Posterior vena cava (tissue), 2 donors: ENCODE measurements around the gene FLVCR2. TPM values are rescaled to one million over a fixed set of nuclear protein-coding genes. Genes with fewer than 3 reads are reported as not detected.
"Not testable (repeated sequence)": the region's sequence is repeated elsewhere in the genome, so short reads cannot be mapped to it uniquely, and the experiment has no call there.

Source experiments
- DNase-seq: peaks from one replicate; pipeline ENCODE4 v3.0.0-alpha.2; 2020; ENCODE audit warnings: low spot score
- intact Hi-C, 2 donors: fragments of 100-400 bp; cut with DNase I; formaldehyde crosslinking; loops; one replicate each; pipeline versions ENCODE4 v1.14.1 to v1.14.2; 2022 to 2023
- total RNA-seq, 2 donors: library from RNA; stranded (reverse); fragmentation: NEBNext Ultra II Directional; extraction: Animal tissue kit (Norgen Biotek cat#: 25700); gene quantifications; one replicate each; pipeline ENCODE4 v1.2.1, GENCODE V29; 2021
- donor health status: DM: yes; HTN: yes; CAD: no.
- donor health status: DM: yes; HTN: yes; CAD: no.

The FLVCR2 gene
- total RNA-seq, 2 donors from 2014 or later, result 4.8 to 7.9 TPM

DNA sequence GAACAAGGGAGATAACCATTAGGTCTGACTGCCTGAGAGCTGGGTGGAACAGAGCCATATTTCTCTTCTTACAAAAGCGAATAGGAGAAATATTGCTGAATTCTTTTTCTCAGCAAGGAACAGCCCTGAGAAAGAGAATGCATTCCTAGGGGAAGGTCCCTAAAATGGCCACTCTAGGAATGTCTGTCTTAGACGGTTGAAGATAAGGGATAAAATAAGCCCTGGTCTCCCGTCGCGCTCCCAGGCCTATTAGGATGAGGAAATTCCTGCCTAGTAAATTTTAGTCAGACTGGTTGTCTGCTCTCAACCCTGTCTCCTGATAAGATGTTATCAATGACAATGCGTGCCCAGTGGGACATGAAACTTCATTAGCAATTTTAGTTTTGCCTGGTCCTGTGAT, 116.6 kb downstream of the FLVCR2 start:
- DNase-seq, intact Hi-C loops: not testable (repeated sequence)

DNA sequence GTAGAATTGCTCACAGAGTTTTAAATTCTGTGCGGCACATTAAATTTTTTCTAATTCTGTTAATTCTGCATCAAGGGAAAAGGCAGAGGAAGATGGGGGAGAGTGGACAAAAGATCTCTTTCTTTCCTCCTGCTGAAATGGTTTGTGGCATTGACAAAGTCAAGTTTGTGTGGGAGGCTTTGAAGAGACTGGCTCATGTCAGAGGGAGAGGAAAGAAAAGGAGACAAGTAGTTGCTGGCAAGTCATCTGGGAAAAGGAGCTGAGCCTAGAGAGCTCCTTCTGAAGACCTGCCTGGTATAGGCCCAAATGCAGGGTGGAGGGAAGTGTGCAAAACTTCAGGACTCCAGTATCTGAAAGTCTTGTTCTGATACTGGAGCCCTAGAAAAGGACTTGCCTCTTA, 119.0 kb downstream of the FLVCR2 start:
- no peak for DNase-seq
- intact Hi-C loops, result no loop called here

Other genes starting within 250 kb of the FLVCR2 start
- 10 to 100 TPM; 44.2 to 54.8 TPM for gene JDP2, start 150.6 kb upstream of the FLVCR2 start, total RNA-seq
- gene BATF, start 56.2 kb upstream of the FLVCR2 start, total RNA-seq, result 1 to 10 TPM; 2.0 to 2.5 TPM
- 1 to 10 TPM; 6.7 to 9.4 TPM for gene ERG28, start 82.3 kb downstream of the FLVCR2 start, total RNA-seq
- 10 to 100 TPM; 26.9 to 28.5 TPM for gene TTLL5, start 82.6 kb downstream of the FLVCR2 start, total RNA-seq